HG03039 (cell line): ENCODE data around the gene PCNX2.

ENCODE experiments used
- ATAC-seq: cut with Tn5 transposase; IDR thresholded peaks from one replicate; pipeline ENCODE4 v1.9.1; 2021; ENCODE audit warnings: mild to moderate bottlenecking, moderate library complexity; ENCODE audit not compliant: unreplicated experiment

Gene PCNX2

DNA sequence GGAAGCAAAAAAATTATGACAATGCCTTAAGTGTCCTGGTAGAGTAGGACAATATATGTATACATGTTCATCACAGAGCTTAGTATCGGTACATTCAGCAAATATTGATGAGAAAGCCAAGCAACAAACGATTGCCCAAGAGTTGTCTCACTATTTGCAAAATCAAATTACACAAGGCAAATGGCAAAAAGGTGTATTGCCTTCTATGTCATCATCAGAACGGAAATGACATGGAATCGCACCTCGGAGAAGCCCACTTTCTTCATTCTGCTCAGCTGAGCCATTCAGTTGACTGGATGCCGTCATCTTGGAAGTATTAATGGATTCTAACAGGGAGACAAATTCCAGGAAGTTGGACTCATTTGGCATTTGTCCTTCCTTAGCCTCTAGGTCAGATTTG is 37.7 kb downstream of the PCNX2 start:
- ATAC-seq, result no peak

GRCh38 chr1:233256789-233257188 is 38.7 kb downstream of the PCNX2 start:
- ATAC-seq, result no peak

DNA sequence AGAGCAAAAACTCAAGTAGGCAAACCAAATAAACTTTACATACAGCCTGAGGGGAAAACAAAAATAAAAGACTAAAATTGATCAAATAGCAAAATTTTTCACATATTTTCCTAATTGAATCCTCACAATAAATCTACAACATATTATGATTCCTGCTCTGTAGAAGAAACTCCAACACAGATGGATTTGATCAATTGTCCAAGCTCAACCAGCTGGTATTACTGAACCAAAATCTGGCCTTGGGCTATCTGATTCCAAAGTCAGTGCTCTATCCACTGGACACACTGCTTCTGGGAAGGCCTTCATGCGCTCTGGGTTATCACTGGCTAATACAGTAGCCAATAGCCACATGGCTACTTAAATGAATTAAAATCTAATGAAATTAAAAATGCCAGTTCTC is 39.3 kb downstream of the PCNX2 start:
- no peak for ATAC-seq

- ATAC-seq, result no peak
Observed at GRCh38 chr1:233255145-233255544, 40.4 kb downstream of the PCNX2 start.

- ATAC-seq, result no peak
Observed at GRCh38 chr1:233253832-233254331, 41.6 kb downstream of the PCNX2 start.

GRCh38 chr1:233253231-233253831 is 42.2 kb downstream of the PCNX2 start:
- no peak for ATAC-seq

GRCh38 chr1:233252441-233252840 is 43.1 kb downstream of the PCNX2 start:
- ATAC-seq, result no peak

- ATAC-seq, result no peak
Observed at GRCh38 chr1:233251201-233251720, 44.3 kb downstream of the PCNX2 start.

DNA sequence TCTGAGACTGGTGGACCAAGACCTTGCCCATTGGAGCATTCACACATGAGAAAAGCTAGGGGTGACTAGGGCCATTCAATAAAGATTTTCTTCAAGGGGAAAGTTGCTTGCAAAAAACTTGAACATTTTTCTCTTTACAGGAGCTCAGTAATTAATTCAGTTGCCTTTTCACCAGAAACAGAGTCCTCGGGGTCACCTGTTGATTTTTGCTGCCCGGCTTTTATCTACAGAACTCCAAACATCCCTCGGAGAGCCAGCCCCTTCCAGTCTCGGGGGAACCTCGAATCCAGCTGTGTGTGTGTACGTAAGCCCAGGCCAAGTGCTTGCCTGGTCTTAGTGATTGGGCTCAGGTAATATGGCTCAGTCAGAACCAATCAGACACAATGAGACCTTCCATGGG is 47.5 kb downstream of the PCNX2 start:
- no peak for ATAC-seq

- ATAC-seq, result no peak
Observed at GRCh38 chr1:233246965-233247364, 48.6 kb downstream of the PCNX2 start.

GRCh38 chr1:233245191-233245765 is 50.2 kb downstream of the PCNX2 start:
- ATAC-seq, result no peak

- ATAC-seq, result no peak
Observed at GRCh38 chr1:233244183-233244582, 51.3 kb downstream of the PCNX2 start.

DNA sequence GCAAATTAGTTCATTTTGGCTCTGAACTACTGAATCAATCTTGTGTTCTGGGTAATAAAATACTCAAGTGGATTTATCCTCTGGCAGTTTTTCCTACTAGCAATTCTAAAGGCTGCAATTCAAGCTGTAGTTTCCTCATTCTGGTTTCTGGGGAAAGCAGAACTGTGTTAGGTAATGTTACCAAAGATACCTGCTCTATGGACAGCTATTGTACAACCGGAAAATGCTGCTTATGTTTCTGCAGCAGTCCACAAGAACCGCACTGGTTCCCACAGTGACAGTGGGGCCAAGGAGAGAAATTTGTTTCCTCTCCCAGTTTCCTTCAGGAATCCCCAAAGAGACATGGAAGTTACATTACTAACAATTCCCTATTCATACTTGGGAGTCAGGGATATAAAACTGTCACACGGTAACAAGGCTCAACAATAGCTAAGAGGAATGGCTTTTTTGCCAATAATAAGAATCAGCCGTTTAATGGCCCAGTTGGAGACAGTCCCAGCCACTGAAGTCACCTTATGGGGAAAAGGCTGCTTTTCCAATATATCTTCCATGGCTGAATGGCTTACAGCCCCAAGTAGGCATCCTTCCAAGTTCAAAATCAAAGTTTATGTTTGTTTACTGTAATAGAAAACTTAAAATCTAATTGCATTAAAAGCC is 52.6 kb downstream of the PCNX2 start:
- ATAC-seq, result no peak

DNA sequence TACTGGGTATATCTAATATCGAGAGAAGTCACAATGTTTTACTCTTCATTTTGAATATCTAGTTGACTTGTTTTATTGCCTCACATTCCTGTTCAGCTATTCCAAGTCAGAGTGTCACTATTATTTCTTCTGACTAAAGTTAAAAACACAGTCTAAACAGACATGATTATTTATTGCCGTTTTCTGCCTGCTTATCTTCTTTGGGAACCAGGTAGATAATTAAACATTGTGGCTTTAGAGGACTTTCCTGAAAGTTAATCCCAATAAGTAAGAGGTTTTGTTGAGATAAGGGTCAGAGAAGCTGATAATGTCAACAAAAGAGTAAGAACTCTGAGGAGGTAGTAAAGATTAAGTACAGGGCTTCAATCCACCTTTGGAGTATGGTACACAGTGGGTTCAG is 53.8 kb downstream of the PCNX2 start:
- no peak for ATAC-seq

- no peak for ATAC-seq
Observed at GRCh38 chr1:233240829-233241682, 54.5 kb downstream of the PCNX2 start.

GRCh38 chr1:233240371-233240770 is 55.2 kb downstream of the PCNX2 start:
- ATAC-seq, result no peak

- no peak for ATAC-seq
Observed at GRCh38 chr1:233238884-233239431, 56.6 kb downstream of the PCNX2 start.

DNA sequence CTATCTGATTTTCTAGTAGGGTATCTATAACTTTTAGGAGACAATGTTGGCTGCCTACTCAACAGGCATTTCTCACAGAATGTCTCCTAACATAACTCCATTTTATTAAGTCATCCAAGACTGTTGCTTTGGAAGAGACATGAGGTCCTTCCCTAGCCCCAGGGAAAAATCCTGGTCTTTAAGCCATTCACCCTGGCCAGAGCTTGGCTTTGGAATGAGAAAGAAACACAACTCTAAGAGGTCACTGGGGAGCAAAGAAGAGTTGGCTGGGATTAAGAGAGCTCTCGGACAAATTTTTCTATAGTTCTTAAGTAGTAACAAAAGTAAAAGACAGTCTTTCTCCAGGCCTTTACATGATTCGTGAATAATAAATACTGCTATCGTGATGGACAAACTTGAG is 57.9 kb downstream of the PCNX2 start:
- ATAC-seq, result no peak

DNA sequence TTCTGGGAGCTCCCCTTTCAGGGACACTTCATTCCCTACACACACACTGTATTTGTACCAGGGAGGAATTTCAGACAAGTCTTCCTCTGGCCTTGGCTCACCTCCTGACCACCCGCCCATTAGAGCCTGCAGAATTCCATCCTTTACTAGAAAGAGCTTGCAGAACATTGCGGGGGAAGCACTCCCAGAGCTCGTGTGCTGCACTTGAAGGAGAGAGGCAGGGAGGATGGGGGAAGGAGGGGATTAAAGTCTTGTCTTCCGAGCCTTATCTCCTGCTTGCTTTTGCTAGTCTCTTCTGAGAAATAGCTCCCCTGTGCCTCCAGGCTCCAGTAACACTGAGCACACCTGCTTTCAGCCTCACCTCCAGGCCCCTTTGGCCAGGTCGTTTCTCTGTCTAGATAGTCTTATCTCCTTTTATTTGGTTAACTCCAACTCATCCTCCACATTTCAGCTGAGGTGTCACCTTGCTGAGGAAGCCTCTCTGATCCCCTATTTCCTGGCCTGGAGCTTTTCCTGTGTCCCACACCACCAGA is 62.0 kb downstream of the PCNX2 start:
- no peak for ATAC-seq

DNA sequence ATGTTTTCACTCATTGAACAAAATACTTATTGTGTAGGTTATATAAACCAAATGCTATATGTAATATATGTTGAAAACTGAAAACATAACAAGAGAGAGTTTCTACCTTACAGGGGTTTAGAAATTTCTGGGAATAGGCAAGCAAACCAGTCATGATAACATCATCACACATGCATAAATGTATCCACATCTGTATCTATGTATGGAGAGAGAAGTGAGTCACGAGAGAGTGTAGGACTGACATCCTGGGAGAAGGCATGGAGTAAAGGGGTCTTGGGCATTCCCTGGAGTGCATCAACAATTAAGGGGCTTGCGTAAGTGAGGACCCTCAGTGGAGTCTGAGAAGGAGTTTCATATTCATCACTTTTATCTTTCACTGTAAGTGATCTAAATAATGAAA is 65.5 kb downstream of the PCNX2 start:
- ATAC-seq, result no peak

DNA sequence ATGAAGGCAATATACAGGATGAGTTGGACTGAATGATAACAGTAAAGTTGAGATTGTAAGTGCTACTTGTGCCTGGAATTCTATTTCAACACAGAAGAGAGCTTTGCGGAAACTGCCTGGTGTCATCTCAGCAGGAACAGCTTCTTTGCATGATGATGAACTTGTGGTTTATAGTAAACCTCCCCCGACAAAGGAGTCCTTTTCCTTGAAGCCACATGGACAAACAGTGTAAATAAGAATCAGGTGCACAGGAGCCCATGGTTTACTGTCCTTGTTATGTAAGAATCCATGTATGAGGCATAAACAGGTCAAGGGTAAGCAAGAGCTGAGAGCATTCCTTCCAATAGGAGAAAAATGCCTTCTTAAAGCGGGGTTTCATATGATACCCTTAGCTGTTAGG is 66.2 kb downstream of the PCNX2 start:
- ATAC-seq, result no peak
